KMS-11 (cell line): ENCODE results near the gene HAUS8.
A peak's percentile ranks its signal among the peaks of the same experiment; 100 is the strongest.

Source experiments
- H2AFZ ChIP-seq: fragments of 200-600 bp; sonication (generic); 2 replicates; pipeline ENCODE4 v1.6.1; 2016; ENCODE audit warnings: antibody characterized with exemption, mixed run types, low read depth
- H3K27ac ChIP-seq: fragments of 200-600 bp; sonication (generic); 2 replicates; pipeline ENCODE4 v1.6.1; 2016; ENCODE audit warnings: mild to moderate bottlenecking, mixed run types
- H3K27me3 ChIP-seq: fragments of 200-600 bp; sonication (generic); 2 replicates; pipeline ENCODE4 v1.6.1; 2017; ENCODE audit warnings: mild to moderate bottlenecking, low read depth, mixed run types, moderate library complexity; ENCODE audit not compliant: insufficient read depth
- H3K36me3 ChIP-seq: fragments of 200-600 bp; sonication (generic); 2 replicates; pipeline ENCODE4 v1.6.1; 2017; ENCODE audit warnings: mild to moderate bottlenecking, mixed run types; ENCODE audit not compliant: insufficient read depth
- H3K4me1 ChIP-seq: fragments of 200-600 bp; sonication (generic); 2 replicates; pipeline ENCODE4 v1.6.1; 2016; ENCODE audit warnings: mild to moderate bottlenecking, low read depth, mixed run types; ENCODE audit not compliant: poor library complexity, severe bottlenecking
- H3K4me2 ChIP-seq: fragments of 200-600 bp; sonication (generic); 2 replicates; pipeline ENCODE4 v1.7.0; 2016; ENCODE audit warnings: mild to moderate bottlenecking, mixed run types
- H3K4me3 ChIP-seq: fragments of 200-600 bp; sonication (generic); IDR thresholded peaks from 2 replicates; pipeline ENCODE4 v1.6.1; 2017; ENCODE audit warnings: low read depth, low read length, mixed read lengths; ENCODE audit not compliant: insufficient read depth
- H3K79me2 ChIP-seq: fragments of 200-600 bp; sonication (generic); 2 replicates; pipeline ENCODE4 v1.6.1; 2016; ENCODE audit warnings: low read depth, mixed run types; ENCODE audit not compliant: insufficient read depth
- H3K9ac ChIP-seq: fragments of 200-600 bp; sonication (generic); 2 replicates; pipeline ENCODE4 v1.6.1; 2016; ENCODE audit warnings: mild to moderate bottlenecking, mixed run types
- H4K20me1 ChIP-seq: fragments of 200-600 bp; sonication (generic); 2 replicates; pipeline ENCODE4 v1.6.1; 2016; ENCODE audit warnings: mild to moderate bottlenecking, mixed run types; ENCODE audit not compliant: insufficient read depth
- CTCF ChIP-seq: fragments of 200-600 bp; sonication (generic); conservative IDR thresholded peaks from 2 replicates; pipeline ENCODE4 v1.6.1; 2017; ENCODE audit warnings: low read depth, mild to moderate bottlenecking, antibody characterized with exemption, low read length, moderate library complexity, mixed read lengths

Gene HAUS8

GRCh38 chr19:17075864-17076542 lies 751 bp upstream of the HAUS8 start:
- Histone ChIP-seq H3K4me3 (no peak overlapping the region), H2AFZ (peak overlapping the region; percentile 59; the same call in 1 of the 2 replicates), H3K79me2 (peaks cover 33% of the 10 kb centered on the region), H3K27me3 (no peaks in the 10 kb centered on the region), H3K36me3 (no peaks in the 10 kb centered on the region), H3K4me2 (peak overlapping the region; percentile 76), H3K4me1 (peaks cover 39% of the 10 kb centered on the region), H3K9ac (peak overlapping the region; percentile 59; the same call in 1 of the 2 replicates), H4K20me1 (no peaks in the 10 kb centered on the region), H3K27ac (no peak overlapping the region)
- no peak for TF ChIP-seq CTCF

GRCh38 chr19:17074634-17075034 lies 618 bp downstream of the HAUS8 start:
- Histone ChIP-seq H3K79me2 (peaks cover 26% of the 10 kb centered on the region), H3K27me3 (no peaks in the 10 kb centered on the region), H2AFZ (peak overlapping the region; percentile 78), H4K20me1 (no peaks in the 10 kb centered on the region), H3K36me3 (no peaks in the 10 kb centered on the region), H3K4me2 (peak overlapping the region; percentile 89), H3K9ac (peak overlapping the region; percentile 90; the same call in 1 of the 2 replicates), H3K4me1 (peaks cover 29% of the 10 kb centered on the region), H3K27ac (peak overlapping the region; percentile 70), H3K4me3 (peak overlapping the region; percentile 59)
- TF ChIP-seq CTCF = no peak

- Histone ChIP-seq H3K79me2 (peaks cover 26% of the 10 kb centered on the region), H2AFZ (no peak overlapping the region), H3K36me3 (no peaks in the 10 kb centered on the region), H4K20me1 (no peaks in the 10 kb centered on the region), H3K4me1 (peaks cover 23% of the 10 kb centered on the region), H3K4me2 (peak overlapping the region; percentile 89), H3K27ac (peak overlapping the region; percentile 70; the same call in 1 of the 2 replicates), H3K4me3 (peak overlapping the region; percentile 59), H3K27me3 (no peaks in the 10 kb centered on the region), H3K9ac (peak overlapping the region; percentile 90; the same call in 1 of the 2 replicates)
- no peak for TF ChIP-seq CTCF
These were observed 1.2 kb downstream of the HAUS8 start for GRCh38 chr19:17073869-17074633.

GRCh38 chr19:17070912-17071311 lies 4.3 kb downstream of the HAUS8 start:
- H3K4me1 ChIP-seq = peaks cover 17% of the 10 kb centered on the region
- TF ChIP-seq CTCF = no peak
- H2AFZ ChIP-seq = no peak overlapping the region
- peaks cover 3% of the 10 kb centered on the region; the same call in 1 of the 2 replicates for H4K20me1 ChIP-seq
- H3K9ac ChIP-seq = no peak overlapping the region
- H3K4me3 ChIP-seq = no peak overlapping the region
- peaks cover 19% of the 10 kb centered on the region for H3K79me2 ChIP-seq
- no peaks in the 10 kb centered on the region for H3K27me3 ChIP-seq
- no peaks in the 10 kb centered on the region for H3K36me3 ChIP-seq
- H3K27ac ChIP-seq = no peak overlapping the region
- no peak overlapping the region for H3K4me2 ChIP-seq
